SKM-1 (cell line): ENCODE data around the gene SYCE3.
"Not testable (repeated sequence)": the region's sequence is repeated elsewhere in the genome, so short reads cannot be mapped to it uniquely, and the experiment has no call there.

ENCODE experiments used
- DNase-seq: peaks from one replicate; lab custom pipeline; 2025; ENCODE audit not compliant: unreplicated experiment; lab: John Stamatoyannopoulos, UW

The SYCE3 gene

GRCh38 chr22:50562523-50563412, at the start of gene SYCE3:
Gene SYCE3, minus strand, starts transcription at chr22:50562919. Its CDS starts 6,514 bp downstream, at chr22:50556405.
- DNase-seq = peak; percentile 97

DNA sequence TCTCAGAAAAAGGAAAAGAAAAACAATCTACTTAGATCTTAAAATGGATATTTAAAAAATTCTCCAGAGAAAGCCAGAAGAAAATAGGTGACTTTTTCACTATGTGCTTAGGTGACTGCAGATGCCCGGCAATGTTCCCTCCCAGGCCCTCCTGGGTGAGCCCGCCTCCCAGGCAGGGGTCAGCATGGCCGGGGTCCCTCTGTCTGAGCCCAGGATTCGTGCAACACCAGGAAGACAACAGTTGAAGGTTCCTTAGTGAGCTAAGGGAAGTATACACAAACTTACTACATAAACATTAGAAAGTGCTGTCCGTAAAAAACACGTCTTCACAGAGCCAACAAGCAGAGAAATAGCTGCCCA, 49.4 kb upstream of the SYCE3 start:
- no peak for DNase-seq

DNA sequence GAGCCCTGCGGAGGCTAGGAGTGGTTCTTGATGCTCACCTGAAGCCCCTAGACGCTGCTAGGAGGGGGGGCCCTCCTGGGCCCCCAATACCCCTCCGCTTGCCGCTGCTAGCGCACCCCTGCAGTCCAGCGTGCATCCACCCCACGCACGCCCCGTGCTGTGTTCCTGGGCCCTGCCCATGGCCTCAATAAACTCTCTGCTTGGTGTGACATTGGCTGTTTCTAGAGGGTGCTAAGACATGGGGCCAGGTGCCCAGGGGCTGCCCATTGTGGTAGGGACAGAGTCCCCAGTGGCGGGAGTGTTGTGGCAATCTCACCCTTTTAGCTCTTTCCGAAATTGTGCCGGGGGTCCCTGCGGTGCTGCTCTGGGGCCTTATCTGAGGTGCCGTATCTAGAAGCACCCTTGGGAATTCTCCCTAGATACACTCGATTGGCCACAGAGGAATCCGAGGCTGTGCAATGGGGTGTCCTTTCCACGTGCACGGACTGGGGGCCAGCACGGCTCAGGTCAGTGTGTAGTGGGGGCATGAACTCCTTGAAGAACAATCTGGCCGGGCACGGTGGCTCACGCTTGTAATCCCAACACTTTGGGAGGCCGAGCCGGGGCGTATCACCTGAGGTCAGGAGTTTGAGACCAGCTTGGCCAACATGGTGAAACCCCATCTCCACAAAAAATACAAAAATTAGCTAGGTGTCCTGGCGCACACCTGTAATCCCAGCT, 48.8 kb upstream of the SYCE3 start:
- no peak for DNase-seq

DNA sequence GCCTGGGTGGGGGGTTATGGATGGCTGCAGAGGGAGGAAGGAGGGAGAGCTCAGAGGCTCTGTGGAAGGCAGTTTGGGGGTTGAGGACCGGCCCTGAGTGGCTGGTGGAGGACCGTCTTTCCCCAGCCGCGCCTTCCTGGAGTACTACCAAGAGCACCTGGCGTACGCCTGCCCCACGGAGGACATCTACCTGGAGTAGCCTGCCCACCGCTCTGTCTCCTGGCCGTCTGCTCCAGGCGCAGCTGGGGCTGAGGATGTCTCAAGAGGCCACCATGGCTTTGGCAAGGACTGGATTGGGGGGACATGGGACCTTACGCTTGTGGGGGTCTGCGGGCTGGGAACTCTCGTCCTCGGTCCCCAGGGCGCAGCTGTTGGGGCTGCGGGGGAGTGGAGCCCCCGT, 47.9 kb upstream of the SYCE3 start:
- no peak for DNase-seq

DNA sequence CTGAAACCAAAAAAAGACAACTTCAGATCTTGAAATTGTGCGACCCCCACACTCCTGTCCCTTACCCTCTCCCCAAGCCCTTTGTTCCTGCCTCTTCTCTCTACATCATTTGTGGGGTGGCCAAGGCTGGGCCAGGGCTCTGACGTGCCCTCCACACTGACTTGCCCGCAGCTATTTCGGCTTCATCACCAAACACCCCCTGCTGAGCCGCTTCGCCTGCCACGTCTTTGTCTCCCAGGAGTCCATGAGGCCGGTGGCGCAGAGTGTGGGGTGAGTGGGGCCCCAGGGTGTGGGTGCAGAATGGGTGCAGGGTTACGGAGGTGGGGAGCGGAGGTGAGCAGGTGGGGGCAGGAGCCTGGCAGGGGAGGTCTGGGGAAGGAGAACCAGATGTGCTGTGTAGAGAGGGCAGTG, 47.3 kb upstream of the SYCE3 start:
- no peak for DNase-seq

GRCh38 chr22:50609599-50609998, 46.9 kb upstream of the SYCE3 start:
- DNase-seq = no peak

DNA sequence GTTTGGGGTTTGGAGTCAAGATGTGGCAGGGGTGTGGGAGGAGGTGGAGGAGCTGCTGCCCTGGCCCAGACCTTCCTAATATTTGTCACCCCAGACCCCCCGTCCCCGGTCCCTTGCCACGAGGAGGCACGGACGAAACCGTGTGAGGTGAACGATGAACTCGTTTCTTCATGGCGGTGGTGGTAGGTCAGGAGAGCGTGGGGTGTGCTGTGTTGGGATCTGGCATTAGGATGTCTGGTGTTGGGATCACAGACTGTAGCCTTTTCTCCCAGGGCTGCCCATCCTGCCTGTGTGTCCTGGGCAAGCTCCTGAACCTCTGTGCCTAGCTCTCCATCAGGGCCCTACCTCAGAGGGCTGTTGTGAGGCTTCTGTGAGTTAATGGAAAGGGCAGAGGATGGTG, 46.3 kb upstream of the SYCE3 start:
- no peak for DNase-seq

DNA sequence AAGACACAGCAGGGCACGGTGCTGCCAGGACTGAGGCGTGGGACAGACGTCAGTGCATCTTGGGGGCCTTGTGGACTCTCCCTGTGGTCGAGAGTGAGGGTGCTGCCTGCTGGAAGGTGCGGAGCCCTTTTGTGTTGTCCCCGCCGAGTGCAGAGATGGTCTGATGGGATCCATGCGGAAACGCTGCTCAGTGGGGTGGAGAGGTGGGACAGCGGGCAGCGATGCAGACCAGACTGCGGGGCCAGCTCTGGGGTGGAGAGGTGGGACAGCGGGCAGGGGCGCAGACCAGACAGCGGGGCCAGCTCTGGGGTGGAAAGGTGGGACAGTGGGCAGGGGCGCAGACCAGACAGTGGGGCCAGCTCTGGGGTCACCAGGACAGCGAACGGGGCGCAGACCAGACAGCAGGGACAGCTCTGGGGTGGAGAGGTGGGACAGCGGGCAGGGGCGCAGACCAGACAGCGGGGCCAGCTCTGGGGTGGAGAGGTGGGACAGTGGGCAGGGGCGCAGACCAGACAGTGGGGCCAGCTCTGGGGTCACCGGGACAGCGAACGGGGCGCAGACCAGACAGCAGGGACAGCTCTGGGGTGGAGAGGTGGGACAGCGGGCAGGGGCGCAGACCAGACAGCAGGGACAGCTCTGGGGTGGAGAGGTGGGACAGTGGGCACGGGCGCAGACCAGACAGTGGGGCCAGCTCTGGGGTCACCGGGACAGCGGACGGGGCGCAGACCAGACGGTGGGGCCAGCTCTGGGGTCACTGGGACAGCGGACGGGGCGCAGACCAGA, 45.5 kb upstream of the SYCE3 start:
- DNase-seq = not testable (repeated sequence)

- no peak for DNase-seq
Observed at GRCh38 chr22:50607659-50608020, 44.9 kb upstream of the SYCE3 start.

- DNase-seq = no peak
Observed at GRCh38 chr22:50606946-50607658, 44.4 kb upstream of the SYCE3 start.

DNA sequence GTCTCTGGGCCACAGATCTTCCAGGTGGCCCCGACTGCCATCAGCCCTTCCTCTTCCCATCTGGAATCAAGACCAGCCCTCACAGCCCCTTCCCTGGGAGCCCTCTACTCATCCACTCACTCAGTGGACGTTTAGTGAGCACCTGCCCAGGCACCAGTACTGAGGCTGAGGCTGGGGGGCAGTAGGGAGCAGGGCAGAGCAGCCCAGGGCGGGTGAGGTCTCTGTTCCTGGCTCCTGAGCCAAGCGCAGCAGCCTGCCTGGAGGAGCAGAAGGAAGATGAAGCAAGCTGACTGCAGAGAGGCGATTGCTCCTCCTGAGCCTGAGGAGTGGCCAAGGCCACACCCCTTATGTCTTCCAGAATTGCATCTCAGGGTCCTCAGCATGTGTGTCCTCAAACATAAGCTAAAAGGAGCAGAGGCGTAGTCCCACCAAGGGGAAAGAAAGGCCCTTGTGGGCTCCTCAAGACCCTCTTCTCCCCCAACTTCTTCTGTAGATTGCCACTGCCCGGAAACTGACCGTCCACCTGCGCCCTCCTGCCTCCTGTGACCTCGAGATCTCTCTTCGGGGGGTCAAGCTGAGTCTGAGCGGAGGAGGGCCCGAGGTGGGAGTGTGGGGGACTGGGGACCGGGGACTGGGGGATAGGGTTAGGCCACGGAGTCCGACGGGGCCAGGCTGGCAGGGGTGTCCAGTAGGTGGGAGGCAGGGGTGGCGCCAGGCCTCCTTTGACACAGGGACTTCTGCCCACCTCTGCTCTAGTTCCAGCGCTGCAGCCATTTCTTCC, 43.6 kb upstream of the SYCE3 start:
- DNase-seq = no peak

DNA sequence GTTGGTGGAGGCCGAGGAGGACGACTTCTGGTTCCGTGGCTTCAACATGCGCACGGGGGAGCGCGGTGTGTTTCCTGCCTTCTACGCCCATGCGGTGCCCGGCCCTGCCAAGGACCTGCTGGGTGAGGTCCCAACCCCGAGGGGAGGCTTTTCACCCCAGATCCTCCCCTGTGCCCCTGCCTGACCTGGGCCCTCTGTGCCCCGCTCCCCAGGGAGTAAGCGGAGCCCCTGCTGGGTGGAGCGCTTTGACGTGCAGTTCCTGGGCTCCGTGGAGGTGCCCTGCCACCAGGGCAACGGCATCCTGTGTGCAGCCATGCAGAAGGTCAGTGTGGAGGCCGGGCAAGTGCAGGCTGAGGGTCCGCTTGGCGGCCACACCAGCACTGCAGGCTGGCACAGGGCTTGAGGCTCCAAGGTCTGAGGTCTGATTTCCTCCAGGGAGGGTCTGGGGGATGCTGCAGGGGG, 42.9 kb upstream of the SYCE3 start:
- no peak for DNase-seq

- no peak for DNase-seq
Observed at GRCh38 chr22:50605002-50605612, 42.4 kb upstream of the SYCE3 start.

DNA sequence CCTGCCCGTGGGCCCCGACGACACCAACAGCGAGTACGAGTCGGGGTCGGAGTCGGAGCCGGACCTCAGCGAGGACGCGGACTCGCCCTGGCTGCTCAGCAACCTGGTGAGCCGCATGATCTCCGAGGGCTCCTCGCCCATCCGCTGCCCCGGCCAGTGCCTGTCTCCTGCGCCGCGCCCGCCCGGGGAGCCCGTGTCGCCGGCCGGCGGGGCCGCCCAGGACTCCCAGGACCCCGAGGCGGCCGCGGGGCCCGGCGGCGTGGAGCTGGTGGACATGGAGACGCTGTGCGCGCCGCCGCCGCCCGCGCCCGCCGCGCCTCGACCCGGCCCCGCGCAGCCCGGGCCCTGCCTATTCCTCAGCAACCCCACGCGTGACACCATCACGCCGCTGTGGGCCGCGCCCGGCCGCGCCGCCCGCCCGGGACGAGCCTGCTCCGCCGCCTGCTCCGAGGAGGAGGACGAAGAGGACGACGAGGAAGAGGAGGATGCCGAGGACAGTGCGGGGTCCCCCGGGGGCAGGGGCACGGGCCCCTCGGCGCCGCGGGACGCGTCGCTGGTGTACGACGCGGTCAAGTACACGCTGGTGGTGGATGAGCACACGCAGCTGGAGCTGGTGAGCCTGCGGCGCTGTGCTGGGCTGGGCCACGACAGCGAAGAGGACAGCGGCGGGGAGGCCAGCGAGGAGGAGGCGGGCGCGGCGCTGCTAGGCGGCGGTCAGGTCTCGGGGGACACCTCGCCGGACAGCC, 41.7 kb upstream of the SYCE3 start:
- DNase-seq = no peak

- DNase-seq = no peak
Observed at GRCh38 chr22:50603511-50604255, 41.0 kb upstream of the SYCE3 start.

GRCh38 chr22:50602338-50602700, 39.6 kb upstream of the SYCE3 start:
- DNase-seq = no peak

DNA sequence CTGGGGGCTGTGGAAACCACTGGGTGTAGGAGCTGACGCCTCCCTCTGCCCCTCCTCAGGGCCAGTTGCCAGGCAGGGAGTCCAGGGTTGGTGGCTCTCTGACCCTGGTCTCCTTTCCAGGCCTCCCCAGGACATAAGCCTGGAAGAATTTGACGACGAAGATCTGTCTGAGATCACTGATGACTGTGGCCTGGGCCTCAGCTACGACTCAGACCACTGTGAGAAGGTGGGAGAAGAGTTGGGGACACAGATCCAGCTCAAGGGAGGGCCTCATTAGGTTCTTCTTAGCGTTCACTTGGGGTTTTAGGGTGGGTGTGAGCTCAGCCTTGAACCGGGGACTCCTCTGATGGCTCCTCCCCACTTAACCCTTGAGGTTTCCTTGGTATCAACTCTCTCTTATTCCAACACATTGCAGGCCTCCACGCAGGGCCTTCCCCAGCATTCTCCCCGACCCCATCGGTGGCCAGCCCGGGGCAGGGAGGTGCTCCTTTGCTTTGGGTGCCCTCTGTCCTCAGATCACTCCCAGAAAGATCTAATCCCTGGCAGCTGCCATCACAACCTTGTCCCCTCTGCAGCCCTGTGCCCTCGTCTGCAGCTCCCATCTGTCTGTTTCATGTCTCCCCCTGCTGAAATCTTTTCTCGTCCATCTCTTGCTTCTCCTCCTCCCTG, 39.1 kb upstream of the SYCE3 start:
- no peak for DNase-seq
